H9 (cell line): ENCODE data around the gene AP3D1. TPM values are rescaled to one million over a fixed set of nuclear protein-coding genes. Genes with fewer than 3 reads are reported as not detected.

Experiments
- DNase-seq: peaks from one replicate; pipeline ENCODE4 v3.0.0-alpha.2; 2017
- H2AFZ ChIP-seq: one replicate; pipeline ENCODE4 v1.6.1; 2013; ENCODE audit warnings: mild to moderate bottlenecking, low read length, control low read depth, moderate library complexity
- H2AK5ac ChIP-seq: 2 replicates; pipeline ENCODE4 v1.6.1; 2013; ENCODE audit warnings: low read length, control low read depth, mixed read lengths; ENCODE audit not compliant: insufficient read length
- H2BK120ac ChIP-seq: one replicate; pipeline ENCODE4 v1.6.1; 2013; ENCODE audit warnings: low read depth, mild to moderate bottlenecking, low read length, control low read depth, inconsistent platforms; ENCODE audit not compliant: poor library complexity, severe bottlenecking
- H2BK12ac ChIP-seq: 2 replicates; pipeline ENCODE4 v1.6.1; 2013; ENCODE audit warnings: low read length, control low read depth, mixed read lengths, low read depth; ENCODE audit not compliant: insufficient read length
- H2BK15ac ChIP-seq: 2 replicates; pipeline ENCODE4 v1.6.1; 2013; ENCODE audit warnings: low read depth, low read length, control low read depth
- H2BK20ac ChIP-seq: one replicate; pipeline ENCODE4 v1.6.1; 2013; ENCODE audit warnings: low read depth, mild to moderate bottlenecking, low read length, control low read depth, inconsistent platforms; ENCODE audit not compliant: poor library complexity, severe bottlenecking
- H2BK5ac ChIP-seq: 2 replicates; pipeline ENCODE4 v1.6.1; 2013; ENCODE audit warnings: low read length, control low read depth, mixed read lengths; ENCODE audit not compliant: insufficient read length
- H3K14ac ChIP-seq: 2 replicates; pipeline ENCODE4 v1.6.1; 2013; ENCODE audit warnings: low read length, control low read depth; ENCODE audit not compliant: insufficient read depth
- H3K18ac ChIP-seq: 2 replicates; pipeline ENCODE4 v1.6.1; 2013; ENCODE audit warnings: low read depth, mild to moderate bottlenecking, mixed read lengths, low read length, control low read depth; ENCODE audit not compliant: insufficient read length
- H3K23ac ChIP-seq: 2 replicates; pipeline ENCODE4 v1.6.1; 2013; ENCODE audit warnings: low read length, control low read depth, mixed read lengths, low read depth; ENCODE audit not compliant: insufficient read length
- H3K23me2 ChIP-seq: 2 replicates; pipeline ENCODE4 v1.6.1; 2013; ENCODE audit warnings: low read depth, mild to moderate bottlenecking, mixed read lengths, low read length, control low read depth; ENCODE audit not compliant: insufficient read length, poor library complexity, severe bottlenecking
- H3K27ac ChIP-seq: 2 replicates; pipeline ENCODE4 v1.5.1; 2013; ENCODE audit warnings: low read length, control low read depth, mixed read lengths, low read depth; ENCODE audit not compliant: insufficient read length
- H3K27me3 ChIP-seq: 2 replicates; pipeline ENCODE4 v1.6.1; 2013; ENCODE audit warnings: low read length, control low read depth, inconsistent platforms; ENCODE audit not compliant: insufficient read depth
- H3K4ac ChIP-seq: 2 replicates; pipeline ENCODE4 v1.6.1; 2013; ENCODE audit warnings: low read depth, mild to moderate bottlenecking, control low read depth, inconsistent platforms, low read length, moderate library complexity
- H3K4me1 ChIP-seq: 2 replicates; pipeline ENCODE4 v1.6.1; 2013; ENCODE audit warnings: low read length, control low read depth, inconsistent platforms; ENCODE audit not compliant: insufficient read depth
- H3K4me2 ChIP-seq: 2 replicates; pipeline ENCODE4 v1.6.1; 2013; ENCODE audit warnings: low read length, control low read depth, mixed read lengths; ENCODE audit not compliant: insufficient read length, insufficient read depth
- H3K56ac ChIP-seq: 2 replicates; pipeline ENCODE4 v1.6.1; 2013; ENCODE audit warnings: low read depth, mild to moderate bottlenecking, mixed read lengths, low read length, control low read depth; ENCODE audit not compliant: insufficient read length
- H3K79me1 ChIP-seq: 2 replicates; pipeline ENCODE4 v1.6.1; 2013; ENCODE audit warnings: low read depth, mild to moderate bottlenecking, moderate library complexity, low read length, control low read depth, inconsistent platforms; ENCODE audit not compliant: insufficient read depth, poor library complexity, severe bottlenecking
- H3K79me2 ChIP-seq: 2 replicates; pipeline ENCODE4 v1.6.1; 2013; ENCODE audit warnings: low read length, control low read depth, inconsistent platforms; ENCODE audit not compliant: insufficient read depth
- H3K9ac ChIP-seq: 2 replicates; pipeline ENCODE4 v1.6.1; 2013; ENCODE audit warnings: low read length, control low read depth, mixed read lengths; ENCODE audit not compliant: insufficient read length; ENCODE audit errors: extremely low read depth
- H3K9me3 ChIP-seq: one replicate; pipeline ENCODE4 v1.6.1; 2013; ENCODE audit warnings: low read depth, low read length, inconsistent platforms; ENCODE audit not compliant: control insufficient read depth
- H3T11ph ChIP-seq: one replicate; pipeline ENCODE4 v1.6.1; 2013; ENCODE audit warnings: mild to moderate bottlenecking, low read length, control low read depth, inconsistent platforms
- H4K20me1 ChIP-seq: one replicate; pipeline ENCODE4 v1.6.1; 2013; ENCODE audit not compliant: control insufficient read depth, insufficient read length, insufficient read depth
- H4K5ac ChIP-seq: 2 replicates; pipeline ENCODE4 v1.6.1; 2013; ENCODE audit warnings: low read depth, mild to moderate bottlenecking, mixed read lengths, low read length, control low read depth; ENCODE audit not compliant: insufficient read length
- H4K8ac ChIP-seq: replicated peaks from 2 replicates; pipeline ENCODE4 v1.6.1; 2013; ENCODE audit warnings: low read length, control low read depth, mixed read lengths, low read depth; ENCODE audit not compliant: insufficient read length
- H4K91ac ChIP-seq: 2 replicates; pipeline ENCODE4 v1.6.1; 2013; ENCODE audit warnings: low read depth, mild to moderate bottlenecking, moderate library complexity, mixed read lengths, low read length, control low read depth; ENCODE audit not compliant: insufficient read length
- H3K27ac Mint-ChIP-seq, 3 experiments: 2 replicates in 2 of 3; 3 replicates in 1 of 3; pipeline ENCODE4 v1.8.0; 2020 to 2021; ENCODE audit warnings: mixed read lengths in 3 of 3, mild to moderate bottlenecking in 1 of 3, moderate library complexity in 1 of 3
- H3K27me3 Mint-ChIP-seq: 2 replicates; pipeline ENCODE4 v1.8.0; 2021; ENCODE audit warnings: low read depth, mild to moderate bottlenecking, moderate library complexity, mixed read lengths
- H3K36me3 Mint-ChIP-seq, 3 experiments: 2 replicates in 2 of 3; 3 replicates in 1 of 3; pipeline ENCODE4 v1.8.0; 2020 to 2021; ENCODE audit warnings: low read depth in 3 of 3, mixed read lengths in 3 of 3; ENCODE audit not compliant: insufficient read depth in 1 of 3
- H3K4me1 Mint-ChIP-seq, 2 experiments: 2 replicates each; pipeline ENCODE4 v1.8.0; 2020; ENCODE audit warnings: mixed read lengths in 2 of 2
- H3K4me3 Mint-ChIP-seq, 2 experiments: 2 replicates in 1 of 2; 3 replicates in 1 of 2; pipeline ENCODE4 v1.8.0; 2020 to 2021; ENCODE audit warnings: mild to moderate bottlenecking in 2 of 2, mixed read lengths in 2 of 2, moderate library complexity in 1 of 2
- H3K9me3 Mint-ChIP-seq, 2 experiments: 2 replicates in 1 of 2; 3 replicates in 1 of 2; pipeline ENCODE4 v1.8.0; 2020; ENCODE audit warnings: mild to moderate bottlenecking in 2 of 2, mixed read lengths in 2 of 2, moderate library complexity in 1 of 2
- CTCF ChIP-seq: fragments of 200-600 bp; sonication (generic); conservative IDR thresholded peaks from 3 replicates; pipeline ENCODE4 v1.8.0; 2021; ENCODE audit warnings: antibody characterized with exemption, mild to moderate bottlenecking
- WGBS: extraction: QIAGEN DNeasy Blood & Tissue Kit; methylation state at CpG from one replicate; pipeline ENCODE4 v1.1.7; 2013; ENCODE audit warnings: missing lambda C conversion rate, low lambda C conversion rate, mixed read lengths; ENCODE audit not compliant: insufficient read length; ENCODE audit errors: extremely low coverage; 5-methylcytosine and 5-hydroxymethylcytosine counted together
- total RNA-seq: library from RNA; stranded (reverse); gene quantifications from 2 replicates; pipeline ENCODE4 v1.2.1, GENCODE V29; 2021

The AP3D1 gene
- total RNA-seq, 1 experiment from 2014 or later: 142 TPM

GRCh38 chr19:2115324-2115723, 36.0 kb downstream of the AP3D1 start:
- no peak overlapping the region for H2AK5ac ChIP-seq
- no peak overlapping the region for H2BK20ac ChIP-seq
- no peak overlapping the region for H3K9ac ChIP-seq
- no peaks in the 10 kb centered on the region for H3K4me1 ChIP-seq
- H3K27me3 Mint-ChIP-seq: no peaks in the 10 kb centered on the region; the same call in 1 of the 2 replicates
- no peaks in the 10 kb centered on the region for H3K79me1 ChIP-seq
- H3K18ac ChIP-seq: no peak overlapping the region
- H3K27ac Mint-ChIP-seq: no peak overlapping the region
- no peaks in the 10 kb centered on the region for H4K20me1 ChIP-seq
- peaks cover 42 to 77% (median 73%) of the 10 kb centered on the region in 3 experiments for H3K36me3 Mint-ChIP-seq
- H2BK120ac ChIP-seq: no peak overlapping the region
- no peak overlapping the region for H2BK5ac ChIP-seq
- H3K23ac ChIP-seq: no peak overlapping the region
- no peak overlapping the region for H2AFZ ChIP-seq
- H3K27me3 ChIP-seq: no peaks in the 10 kb centered on the region
- H3K56ac ChIP-seq: no peak overlapping the region
- no peak overlapping the region for H3K4ac ChIP-seq
- no peak overlapping the region for H3K14ac ChIP-seq
- H4K5ac ChIP-seq: no peak overlapping the region
- no peaks in the 10 kb centered on the region for H3K23me2 ChIP-seq
- H3K27ac ChIP-seq: no peak overlapping the region
- DNase-seq: no peak
- H2BK15ac ChIP-seq: no peak overlapping the region
- H3K9me3 ChIP-seq: no peaks in the 10 kb centered on the region
- H2BK12ac ChIP-seq: no peak overlapping the region
- no peak for TF ChIP-seq CTCF
- no peak overlapping the region for H4K8ac ChIP-seq
- no peaks in the 10 kb centered on the region for H3K79me2 ChIP-seq
- no peak overlapping the region for H3T11ph ChIP-seq
- H3K4me3 Mint-ChIP-seq: no peak overlapping the region
- no peaks in the 10 kb centered on the region for H3K9me3 Mint-ChIP-seq
- no CpG with 5 or more reads among the region's 25 CpGs for WGBS
- no peaks in the 10 kb centered on the region for H3K4me1 Mint-ChIP-seq
- H4K91ac ChIP-seq: no peak overlapping the region
- H3K4me2 ChIP-seq: no peak overlapping the region
